Measurements from ENCODE around the gene CREB5. TPM values are rescaled to one million over a fixed set of nuclear protein-coding genes. Genes with fewer than 3 reads are reported as not detected.

Gene CREB5
- total RNA-seq, 4 donors from 2014 or later, result 11.9 to 25.3 (median 14.4) TPM

- TF ChIP-seq, protein P1, sequence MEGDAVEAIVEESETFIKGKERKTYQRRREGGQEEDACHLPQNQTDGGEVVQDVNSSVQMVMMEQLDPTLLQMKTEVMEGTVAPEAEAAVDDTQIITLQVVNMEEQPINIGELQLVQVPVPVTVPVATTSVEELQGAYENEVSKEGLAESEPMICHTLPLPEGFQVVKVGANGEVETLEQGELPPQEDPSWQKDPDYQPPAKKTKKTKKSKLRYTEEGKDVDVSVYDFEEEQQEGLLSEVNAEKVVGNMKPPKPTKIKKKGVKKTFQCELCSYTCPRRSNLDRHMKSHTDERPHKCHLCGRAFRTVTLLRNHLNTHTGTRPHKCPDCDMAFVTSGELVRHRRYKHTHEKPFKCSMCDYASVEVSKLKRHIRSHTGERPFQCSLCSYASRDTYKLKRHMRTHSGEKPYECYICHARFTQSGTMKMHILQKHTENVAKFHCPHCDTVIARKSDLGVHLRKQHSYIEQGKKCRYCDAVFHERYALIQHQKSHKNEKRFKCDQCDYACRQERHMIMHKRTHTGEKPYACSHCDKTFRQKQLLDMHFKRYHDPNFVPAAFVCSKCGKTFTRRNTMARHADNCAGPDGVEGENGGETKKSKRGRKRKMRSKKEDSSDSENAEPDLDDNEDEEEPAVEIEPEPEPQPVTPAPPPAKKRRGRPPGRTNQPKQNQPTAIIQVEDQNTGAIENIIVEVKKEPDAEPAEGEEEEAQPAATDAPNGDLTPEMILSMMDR (IDR thresholded peaks at IDR 0.05; ENCODE audit: low read depth), result no peak
Measured at GRCh38 chr7:28627263-28627653, 214.9 kb downstream of the CREB5 start.

GRCh38 chr7:28627896-28628295 is 215.6 kb downstream of the CREB5 start:
- TF ChIP-seq, protein P1 (IDR thresholded peaks at IDR 0.05; ENCODE audit: low read depth), result no peak

GRCh38 chr7:28629216-28629842 is 217.0 kb downstream of the CREB5 start:
- TF ChIP-seq, protein P1 (IDR thresholded peaks at IDR 0.05; ENCODE audit: low read depth), result no peak

DNA sequence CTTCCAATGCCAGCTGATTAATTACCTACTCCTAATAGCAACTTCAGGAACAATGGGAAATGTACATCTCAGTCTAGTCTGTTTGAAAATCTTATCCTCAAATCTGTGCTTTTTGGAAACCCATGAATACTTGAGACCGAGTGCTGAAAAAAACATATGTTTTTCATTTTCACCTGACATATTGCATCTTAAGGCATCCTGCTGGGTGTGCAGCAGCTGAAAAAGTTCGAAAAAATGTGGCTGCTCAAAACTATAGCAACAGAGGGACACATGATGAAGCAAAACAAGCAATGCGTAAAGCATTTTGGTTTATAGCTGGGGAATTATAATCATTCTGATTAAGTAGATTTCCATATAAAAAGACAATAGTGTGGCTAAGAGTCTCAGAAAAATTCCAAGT is 218.0 kb downstream of the CREB5 start:
- TF ChIP-seq, protein P1 (IDR thresholded peaks at IDR 0.05; ENCODE audit: low read depth), result no peak

DNA sequence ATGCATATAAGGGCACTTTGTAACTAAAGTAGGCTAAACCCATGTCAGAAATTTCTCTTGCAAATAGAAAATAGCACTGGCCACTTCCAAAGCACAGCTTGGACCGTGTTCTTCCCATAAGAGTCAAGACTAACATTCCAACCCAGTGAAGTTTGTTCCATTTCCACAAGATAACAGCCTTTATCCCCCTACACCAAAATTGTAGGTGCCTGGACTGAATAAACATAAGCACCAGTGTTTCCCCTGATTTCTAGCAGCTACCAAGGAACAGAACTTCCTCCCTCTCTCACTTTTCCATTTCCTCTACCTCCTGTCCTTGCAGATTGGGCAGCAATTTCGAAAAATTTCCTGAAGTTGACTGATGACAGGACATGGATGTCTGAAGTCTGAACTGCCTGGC is 219.7 kb downstream of the CREB5 start:
- TF ChIP-seq, protein P1 (IDR thresholded peaks at IDR 0.05; ENCODE audit: low read depth), result no peak

DNA sequence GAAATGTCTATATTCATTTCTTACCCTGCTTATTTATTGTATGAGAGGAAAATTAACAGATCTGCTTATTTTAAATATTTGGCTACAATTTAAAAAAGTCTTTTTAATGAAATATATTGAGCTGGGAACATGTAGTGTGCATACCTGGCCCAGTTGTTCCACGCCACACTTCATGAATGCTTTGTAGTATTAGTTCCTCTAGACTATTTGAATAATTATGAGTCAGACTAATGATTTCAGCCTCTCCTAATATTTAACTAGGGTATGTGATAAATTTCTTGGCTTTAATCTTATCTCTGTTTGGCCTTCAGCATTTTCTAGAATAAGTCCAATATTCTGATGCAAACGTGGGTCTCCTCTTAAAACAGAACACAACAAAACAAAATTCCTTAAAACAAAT is 226.6 kb downstream of the CREB5 start:
- TF ChIP-seq, protein P1 (IDR thresholded peaks at IDR 0.05; ENCODE audit: low read depth), result no peak

DNA sequence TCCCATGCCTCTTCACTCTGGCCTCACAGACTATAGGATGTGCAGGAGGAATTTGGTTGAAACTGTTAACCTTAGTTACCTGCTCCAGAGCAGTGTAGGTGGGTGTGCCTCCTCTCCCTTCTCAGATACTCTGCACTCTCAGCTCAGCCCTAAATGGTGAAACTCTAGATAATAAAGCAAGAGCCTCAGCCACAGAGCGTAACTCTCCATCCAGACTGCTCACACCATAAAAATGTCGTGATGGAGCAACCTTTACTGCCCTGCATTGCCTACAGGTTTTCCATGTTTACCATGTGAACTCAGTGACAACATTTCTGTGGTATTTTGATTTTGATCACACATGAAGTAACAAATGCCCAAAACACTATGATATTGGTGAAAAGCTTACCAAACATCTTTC is 227.7 kb downstream of the CREB5 start:
- TF ChIP-seq, protein P1 (IDR thresholded peaks at IDR 0.05; ENCODE audit: low read depth), result no peak

All from subcutaneous adipose tissue (tissue), 4 donors.